Head of caudate nucleus (tissue), 42 donors: ENCODE results near the gene FBXO31.

Experiments used
- DNase-seq, 42 donors: peaks; one replicate each; pipeline versions ENCODE4 v3.0.0 to v3.0.0-alpha.2; 2020 to 2021; ENCODE audit warnings: mixed read lengths in 7 of 42
- intact Hi-C: fragments of 100-400 bp; cut with DNase I; formaldehyde crosslinking; loops from one replicate; pipeline ENCODE4 v1.15.0; 2022

FBXO31 gene

DNA sequence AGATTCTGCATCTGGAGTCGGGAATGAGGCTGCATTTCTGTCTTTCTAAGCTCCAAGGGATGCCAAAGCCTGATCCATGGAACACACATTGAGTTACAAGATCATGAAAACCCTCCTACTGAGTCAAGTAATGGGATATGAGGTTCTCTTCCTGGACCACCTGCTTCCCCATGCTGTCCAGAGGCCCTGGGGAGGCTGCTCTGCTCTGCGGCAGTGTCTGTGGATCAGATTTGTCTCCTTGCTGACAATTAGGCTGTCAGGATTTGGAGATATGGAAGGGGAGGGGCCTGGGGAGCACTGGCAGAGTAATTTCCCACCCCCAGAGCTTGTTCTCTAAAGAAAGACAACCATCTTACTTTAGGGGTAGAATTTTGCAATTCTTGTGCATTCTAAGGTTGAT is 99.4 kb downstream of the FBXO31 start:
- intact Hi-C loops, result no loop called here
- no peak for DNase-seq

DNA sequence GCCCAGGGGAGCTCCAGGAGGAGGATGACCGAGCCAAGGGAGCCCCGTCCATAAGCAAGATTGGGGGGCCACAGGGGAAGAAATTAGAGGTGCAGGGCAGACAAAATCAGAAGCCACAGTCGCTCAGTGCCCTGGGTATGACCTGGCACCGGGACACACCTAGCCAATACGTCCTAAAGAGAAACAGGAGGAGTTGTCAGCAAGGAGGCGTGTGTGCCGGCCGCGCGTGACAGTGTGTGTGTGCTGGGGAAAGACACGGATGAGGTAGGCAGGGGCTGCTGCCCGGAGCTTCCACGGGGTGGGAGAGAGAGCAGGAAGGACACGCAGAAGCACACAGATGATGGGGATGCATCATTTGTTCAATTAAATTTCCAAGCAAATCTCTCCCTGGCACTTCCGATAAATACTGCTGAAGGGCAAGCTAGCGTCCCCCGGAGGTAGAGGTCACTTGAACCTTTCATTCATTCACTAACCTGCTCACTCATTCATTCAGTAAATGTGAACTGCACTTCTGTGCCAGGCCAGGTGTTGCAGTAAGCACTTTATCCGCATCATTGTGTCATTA is 104.4 kb downstream of the FBXO31 start:
- DNase-seq, result no peak
- intact Hi-C loops, result loop anchor here (5.0 kb wide), 1 partner anchor 717 kb away; no protein-coding TSS in a partner anchor

DNA sequence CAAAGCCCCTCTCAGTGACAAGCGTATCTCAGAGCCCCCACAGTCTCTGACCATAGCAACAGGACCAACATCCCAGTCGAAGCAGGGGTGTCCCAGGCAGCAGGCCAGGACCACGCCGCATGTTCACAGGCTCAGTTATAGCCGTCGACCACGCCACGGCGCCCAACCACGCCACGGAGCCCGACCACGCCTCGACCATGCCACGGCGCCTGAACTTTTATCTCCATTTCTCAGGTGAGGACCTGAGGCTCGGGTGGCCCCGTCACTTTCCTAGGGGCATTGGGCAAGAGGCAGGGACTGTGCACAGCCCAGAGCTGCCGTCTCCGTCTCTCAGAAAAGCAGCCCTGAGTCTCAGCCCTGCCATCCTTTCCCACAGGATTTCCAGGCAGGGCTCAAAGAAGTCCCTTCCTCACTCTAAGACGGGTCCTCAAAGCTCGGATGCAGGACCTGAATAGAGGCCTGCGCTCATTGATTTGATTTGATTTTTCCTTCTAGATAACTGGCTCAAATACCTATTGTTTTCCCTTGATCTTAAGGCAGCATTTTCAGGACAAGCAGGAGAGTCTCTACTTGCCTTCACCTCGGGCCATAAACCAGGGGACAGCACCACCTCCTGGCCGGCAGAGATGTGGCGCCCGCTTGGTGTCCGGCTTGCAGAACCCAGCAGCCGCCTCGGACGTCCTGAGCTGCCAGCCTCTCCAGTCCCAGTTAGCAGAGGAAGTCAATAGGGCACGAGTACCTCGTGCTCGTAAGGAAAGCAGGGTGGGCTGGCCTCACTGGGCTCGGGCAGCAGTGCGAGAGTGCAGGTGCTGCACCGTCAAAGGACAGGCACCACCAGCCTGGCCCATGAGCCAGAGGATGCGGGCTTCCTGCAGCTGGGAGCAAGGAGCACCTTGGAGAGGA is 105.1 kb downstream of the FBXO31 start:
- peak; percentile 64 to 89 (median 76) for DNase-seq
- intact Hi-C loops, result loop anchor here (5.0 kb wide), 1 partner anchor 716 kb away; no protein-coding TSS in a partner anchor
